ENCODE results near the gene TPPP3. TPM values are rescaled to one million over a fixed set of nuclear protein-coding genes. Genes with fewer than 3 reads are reported as not detected.

TPPP3 gene
- total RNA-seq (2021) (3.1 and 4.5 TPM in 2 replicates), Bru-seq, nascent RNA (percentile 19 among the genes with signal in this experiment), BruChase-seq, experiment 1, labeled RNA remaining after a 2-hour chase (percentile 26 among the genes with signal in this experiment), BruChase-seq, experiment 2, labeled RNA remaining after a 6-hour chase (percentile 51 among the genes with signal in this experiment)
- long read RNA-seq, partial matches to known transcripts: 1 of 5 reads
- long read RNA-seq, other reads (novel, unspliced or antisense): 2 of 5 reads

GRCh38 chr16:67393111-67393787 is at the start of gene TPPP3:
Gene TPPP3, minus strand, starts transcription at chr16:67393498. Its CDS starts 2,387 bp downstream, at chr16:67391111.
- intact Hi-C loops (cut with micrococcal nuclease; ENCODE audit: unreplicated experiment): loop anchor here (10.0 kb wide), 1 partner anchor 198 kb away; the partner anchor contains the start of genes E2F4, ELMO3 and EXOC3L1
- CTCF ChIA-PET: interaction anchor here (0.6 to 1.1 kb wide), 3 partner anchors 15 to 133 kb away, joined by 4 to 19 read pairs (median 6); no protein-coding TSS in a partner anchor
- Histone ChIP-seq H3K4me1 (replicated peaks; ENCODE audit: insufficient read depth) (peaks cover 17% of the 10 kb centered on the region), H3K9me3 (ENCODE audit: insufficient read depth, low read depth) (no peaks in the 10 kb centered on the region), H3K27me3 (ENCODE audit: insufficient read depth, low read depth) (no peaks in the 10 kb centered on the region), H3K4me2 (peak within 1 kb of the TSS; percentile 50), H3K4me3 (no peak within 1 kb of the TSS), H4K20me1 (ENCODE audit: insufficient read depth) (no peaks in the 10 kb centered on the region), H3K36me3 (ENCODE audit: low read depth) (no peaks in the 10 kb centered on the region), H3K79me2 (ENCODE audit: low read depth) (no peaks in the 10 kb centered on the region), H3K9me2 (ENCODE audit: insufficient read depth) (no peaks in the 10 kb centered on the region), H2AFZ (no peak within 1 kb of the TSS), H3F3A (ENCODE audit: insufficient read depth, low read depth) (peaks cover 13% of the 10 kb centered on the region), H3K27ac (no peak within 1 kb of the TSS)
- BruUV-seq (replicated peaks): no TSS peak
- DNase-seq: peak in 1 of 2 experiments; percentile 83
- TF ChIP-seq EZH2 (IDR thresholded peaks at IDR 0.05; ENCODE audit: low read depth): no peak
- TF ChIP-seq CTCF (conservative IDR thresholded peaks at IDR 0.05): peak; percentile 39
- POLR2A ChIA-PET (ENCODE audit: unreplicated experiment): interaction anchor here (0.5 to 0.6 kb wide), 2 partner anchors 43 to 192 kb away, joined by 4 to 8 read pairs; no protein-coding TSS in a partner anchor

- Histone ChIP-seq H3K9me2 (ENCODE audit: insufficient read depth) (no peaks in the 10 kb centered on the region), H3K4me1 (replicated peaks; ENCODE audit: insufficient read depth) (no peaks in the 10 kb centered on the region), H4K20me1 (ENCODE audit: insufficient read depth) (peaks cover 5% of the 10 kb centered on the region), H3K79me2 (ENCODE audit: low read depth) (no peaks in the 10 kb centered on the region), H3K9me3 (ENCODE audit: insufficient read depth, low read depth) (no peaks in the 10 kb centered on the region), H3K4me2 (no peak overlapping the region), H3K4me3 (no peak overlapping the region), H3K27ac (no peak overlapping the region), H3K36me3 (ENCODE audit: low read depth) (no peaks in the 10 kb centered on the region), H3K27me3 (ENCODE audit: insufficient read depth, low read depth) (no peaks in the 10 kb centered on the region), H3F3A (ENCODE audit: insufficient read depth, low read depth) (no peaks in the 10 kb centered on the region), H2AFZ (no peak overlapping the region)
- ChIA-PET POLR2A (ENCODE audit: unreplicated experiment) (no interaction called here), CTCF (interaction anchor here (0.5 to 1.1 kb wide), 3 partner anchors 14 to 182 kb away, joined by 3 to 5 read pairs (median 4); partner anchors contain the start of genes KCTD19 and LRRC36)
- intact Hi-C loops (cut with micrococcal nuclease; ENCODE audit: unreplicated experiment): no loop called here
- TF ChIP-seq CTCF (conservative IDR thresholded peaks at IDR 0.05): no peak
- TF ChIP-seq EZH2 (IDR thresholded peaks at IDR 0.05; ENCODE audit: low read depth): no peak
- DNase-seq: peak in 1 of 2 experiments; percentile 3
- no TSS peak for BruUV-seq (replicated peaks)
Observed at GRCh38 chr16:67442581-67443255, 49.4 kb upstream of the TPPP3 start.

- no TSS peak for BruUV-seq (replicated peaks)
- peaks cover 5% of the 10 kb centered on the region for H4K20me1 ChIP-seq (ENCODE audit: insufficient read depth)
- no peak overlapping the region for H3K27ac ChIP-seq
- intact Hi-C loops (cut with micrococcal nuclease; ENCODE audit: unreplicated experiment): no loop called here
- H3K9me3 ChIP-seq (ENCODE audit: insufficient read depth, low read depth): no peaks in the 10 kb centered on the region
- no peaks in the 10 kb centered on the region for H3F3A ChIP-seq (ENCODE audit: insufficient read depth, low read depth)
- no peaks in the 10 kb centered on the region for H3K36me3 ChIP-seq (ENCODE audit: low read depth)
- H3K27me3 ChIP-seq (ENCODE audit: insufficient read depth, low read depth): no peaks in the 10 kb centered on the region
- CTCF ChIA-PET: interaction anchor here (0.5 to 0.8 kb wide), 3 partner anchors 10 to 181 kb away, joined by 4 to 8 read pairs (median 5); no protein-coding TSS in a partner anchor
- no peak overlapping the region for H2AFZ ChIP-seq
- POLR2A ChIA-PET (ENCODE audit: unreplicated experiment): interaction anchor here (0.5 kb wide), 1 partner anchor 242 kb away, joined by 19 read pairs; no protein-coding TSS in a partner anchor
- H3K79me2 ChIP-seq (ENCODE audit: low read depth): no peaks in the 10 kb centered on the region
- no peak for TF ChIP-seq EZH2 (IDR thresholded peaks at IDR 0.05; ENCODE audit: low read depth)
- H3K4me1 ChIP-seq (replicated peaks; ENCODE audit: insufficient read depth): no peaks in the 10 kb centered on the region
- H3K4me2 ChIP-seq: no peak overlapping the region
- DNase-seq: peak in 1 of 2 experiments; percentile 8
- no peak overlapping the region for H3K4me3 ChIP-seq
- no peaks in the 10 kb centered on the region for H3K9me2 ChIP-seq (ENCODE audit: insufficient read depth)
Observed at GRCh38 chr16:67441907-67442306, 48.6 kb upstream of the TPPP3 start.

Measured in PC-9 (cell line).